NT2/D1 (cell line): Measurements from ENCODE around the gene IMMP2L.

Source experiments
- SUZ12 ChIP-seq: IDR thresholded peaks from 2 replicates; pipeline ENCODE4 v1.6.1; 2011; ENCODE audit not compliant: insufficient read length, insufficient read depth; ENCODE audit errors: extremely low read depth
- YY1 ChIP-seq: IDR thresholded peaks from 2 replicates; pipeline ENCODE4 v1.6.1; 2011; ENCODE audit not compliant: insufficient read length, insufficient read depth
- ZNF274 ChIP-seq: IDR thresholded peaks from 2 replicates; pipeline ENCODE4 v1.6.1; 2011; ENCODE audit warnings: mild to moderate bottlenecking, low read depth, low read length

DNA sequence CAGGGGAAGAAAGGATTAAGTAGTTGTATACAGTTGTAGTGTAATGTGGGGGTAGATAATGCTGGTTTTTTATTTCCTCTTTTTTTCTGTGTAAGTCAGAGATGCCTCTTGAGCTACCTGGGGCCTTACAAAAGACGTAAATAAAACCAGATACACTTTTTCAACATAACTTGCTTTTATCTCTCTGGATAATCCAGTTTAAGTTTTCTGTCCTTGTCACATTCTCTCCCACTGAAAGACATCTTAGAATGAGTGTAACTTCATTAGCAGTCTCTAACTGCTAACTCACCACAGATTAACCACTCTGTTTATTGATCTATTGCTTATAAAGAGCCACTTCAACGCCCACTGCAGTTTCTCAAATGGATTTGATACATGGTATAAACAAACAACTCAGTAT, 535.5 kb downstream of the IMMP2L start:
- TF ChIP-seq YY1 = no peak
- TF ChIP-seq ZNF274 = no peak
- TF ChIP-seq SUZ12 = no peak
